ENCODE results near the gene CMSS1.

The CMSS1 gene

GRCh38 chr3:100107221-100107814 lies 289.7 kb downstream of the CMSS1 start:
- DNase-seq (ENCODE audit: low spot score), result no peak

DNA sequence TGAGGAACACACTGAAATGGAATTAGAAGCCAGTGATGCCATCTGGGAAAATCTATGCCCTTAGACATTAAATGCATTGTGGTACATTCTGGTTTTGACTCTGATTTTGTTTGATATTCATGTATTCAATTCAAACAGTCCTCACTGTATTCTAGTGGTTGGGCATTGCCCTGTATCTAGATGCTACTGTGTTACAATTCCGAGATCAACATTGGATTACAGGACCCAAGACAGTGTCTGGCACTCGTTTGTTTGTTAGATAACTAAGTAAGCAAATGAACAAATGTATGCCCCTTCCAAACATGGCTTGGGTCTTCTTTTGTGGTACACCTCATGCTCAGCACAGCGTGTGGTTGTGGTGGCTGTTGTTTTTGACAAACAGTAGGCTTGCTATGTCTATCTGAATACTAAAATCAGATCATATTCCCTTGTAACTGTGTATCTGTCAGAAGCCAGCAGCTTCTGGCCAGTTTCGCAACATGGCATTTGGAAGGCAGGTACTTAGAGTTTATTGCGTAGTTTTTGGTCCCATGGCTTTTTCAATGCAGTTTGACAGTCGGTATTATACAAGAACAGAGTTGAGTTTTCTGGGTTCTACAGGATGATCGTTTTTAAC lies 290.9 kb downstream of the CMSS1 start:
- DNase-seq (ENCODE audit: low spot score), result no peak

DNA sequence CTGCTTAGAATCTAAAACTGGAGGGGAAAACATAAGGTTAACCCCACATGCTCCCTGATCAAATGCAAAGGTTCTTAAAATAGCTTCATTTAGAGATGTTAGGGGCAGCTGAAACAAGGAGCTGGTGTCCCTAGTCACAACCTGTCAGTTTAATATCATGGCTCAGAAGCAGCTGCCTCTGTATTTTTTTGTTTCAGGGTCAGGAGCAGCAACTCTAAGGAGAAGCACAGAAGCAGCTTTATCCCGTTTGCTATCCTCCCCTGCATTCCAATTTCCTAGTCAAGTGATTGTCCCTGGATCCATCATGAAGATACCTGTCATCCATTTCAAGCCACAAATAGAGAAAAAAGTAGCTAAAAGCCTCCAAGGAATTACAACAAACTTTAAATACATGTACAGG lies 292.5 kb downstream of the CMSS1 start:
- no peak for DNase-seq (ENCODE audit: low spot score)

GRCh38 chr3:100111728-100112127 lies 294.1 kb downstream of the CMSS1 start:
- DNase-seq (ENCODE audit: low spot score), result no peak

- no peak for DNase-seq (ENCODE audit: low spot score)
Observed at GRCh38 chr3:100113723-100114412, 296.2 kb downstream of the CMSS1 start.

- DNase-seq (ENCODE audit: low spot score), result no peak
Observed at GRCh38 chr3:100114413-100115030, 296.9 kb downstream of the CMSS1 start, which contains the start of gene FILIP1L. FILIP1L (minus strand) TSS chr3:100114501.

- DNase-seq (ENCODE audit: low spot score), result no peak
Observed at GRCh38 chr3:100117093-100117492, 299.4 kb downstream of the CMSS1 start.

DNA sequence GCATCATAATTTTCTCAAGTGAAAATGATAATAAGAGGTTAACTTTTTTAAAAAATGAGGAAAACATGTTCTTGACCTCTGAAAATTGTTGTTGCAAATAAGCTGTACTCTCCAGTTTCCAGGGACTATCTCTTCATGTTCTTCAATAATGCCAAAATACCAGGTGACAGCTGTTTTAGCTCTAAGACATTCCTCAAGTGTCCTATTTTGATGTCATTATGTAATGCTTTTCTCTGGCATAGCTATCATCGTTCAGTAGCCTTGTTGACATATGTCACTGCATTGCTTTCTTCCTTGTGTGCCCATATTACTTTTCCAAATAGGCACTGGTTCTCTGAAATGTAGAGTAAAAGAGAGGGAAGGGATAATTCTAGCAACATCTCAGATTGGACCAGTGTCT lies 302.4 kb downstream of the CMSS1 start:
- no peak for DNase-seq (ENCODE audit: low spot score)

DNA sequence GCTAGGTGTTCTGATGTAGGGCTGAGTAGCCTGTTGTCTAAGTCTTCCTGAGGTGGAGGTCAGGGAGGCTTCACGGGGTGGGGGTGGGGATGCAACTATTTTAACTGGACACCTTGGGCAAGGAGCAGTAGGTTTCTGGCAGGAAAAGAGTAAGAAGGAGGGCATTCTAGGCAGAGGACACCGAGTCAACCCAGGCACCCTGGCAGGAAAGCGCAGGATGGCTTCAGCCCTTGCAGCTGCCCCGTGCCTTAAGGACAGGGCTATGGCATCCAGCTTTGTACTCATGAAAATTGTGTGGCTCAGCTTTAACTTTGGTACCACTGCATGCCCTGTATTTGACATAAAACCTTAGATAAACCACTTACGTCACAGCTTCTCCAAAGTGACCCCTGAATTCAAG lies 303.0 kb downstream of the CMSS1 start:
- DNase-seq (ENCODE audit: low spot score), result no peak

DNA sequence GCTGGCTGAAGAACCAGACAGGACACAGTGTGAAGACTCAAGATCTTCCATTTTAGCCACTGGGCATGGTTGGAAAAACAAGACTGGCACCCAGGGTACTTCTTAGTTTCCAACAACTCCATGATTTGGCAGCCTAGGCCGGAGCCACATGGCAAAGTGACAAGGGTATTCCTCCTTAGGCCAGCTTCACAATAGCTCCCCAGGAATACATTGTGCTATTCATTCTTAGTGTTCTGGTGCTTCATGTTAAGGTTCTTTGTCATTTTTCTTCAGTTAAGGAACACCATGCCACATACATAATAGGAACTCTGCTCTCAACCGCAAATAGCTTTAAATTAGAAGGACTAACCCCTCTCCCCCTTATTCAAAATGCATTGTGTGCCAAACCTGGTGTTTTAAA lies 304.7 kb downstream of the CMSS1 start:
- no peak for DNase-seq (ENCODE audit: low spot score)

DNA sequence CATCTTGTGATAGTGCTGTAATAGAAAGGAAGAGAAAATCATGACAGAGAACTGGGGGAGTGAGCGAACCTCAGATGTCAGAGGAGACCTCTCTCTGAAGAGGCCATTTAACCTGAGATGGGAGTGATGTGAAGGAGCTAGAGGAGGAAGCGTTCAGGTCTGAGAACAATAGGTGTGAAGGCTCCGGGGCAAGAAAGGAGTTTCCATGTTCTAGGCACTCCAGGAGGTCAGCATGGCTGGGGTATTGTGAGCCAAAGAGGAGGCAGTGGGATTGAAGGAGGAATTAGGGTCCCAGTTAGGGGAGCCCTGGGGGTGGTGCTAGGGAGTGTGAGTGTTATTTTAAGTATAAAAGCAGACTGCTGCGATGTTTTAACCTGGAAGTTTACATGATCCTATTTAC lies 305.4 kb downstream of the CMSS1 start:
- no peak for DNase-seq (ENCODE audit: low spot score)

DNA sequence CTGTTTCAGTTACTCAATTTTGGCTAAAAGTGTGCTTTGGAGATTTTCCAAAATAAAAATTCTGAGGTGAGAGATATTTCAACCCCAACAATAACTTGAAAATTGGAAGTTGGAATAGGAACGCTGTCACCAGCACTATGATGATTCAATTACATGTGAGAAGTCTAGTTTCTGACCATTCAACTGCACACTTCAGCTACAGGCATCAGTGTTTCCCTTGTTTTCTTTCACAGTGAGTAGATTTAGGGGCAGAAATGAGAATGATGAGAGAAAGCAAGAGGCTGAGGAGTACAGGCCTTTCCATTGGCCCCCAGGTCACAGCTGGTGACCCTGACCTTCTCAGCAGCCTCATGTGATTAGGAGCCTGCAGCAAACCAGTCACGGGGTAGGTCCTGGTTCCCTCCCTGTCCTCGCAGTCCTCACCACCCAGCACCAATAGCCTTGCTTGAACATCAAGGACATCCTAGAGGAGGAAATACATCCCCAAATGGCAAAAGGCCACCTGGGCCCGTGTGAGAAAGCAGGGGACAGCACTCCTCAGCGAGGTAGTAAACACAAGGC lies 306.6 kb downstream of the CMSS1 start:
- peak; percentile 35 for DNase-seq (ENCODE audit: low spot score)

GRCh38 chr3:100125161-100125938 lies 307.7 kb downstream of the CMSS1 start:
- no peak for DNase-seq (ENCODE audit: low spot score)

GRCh38 chr3:100127792-100128191 lies 310.1 kb downstream of the CMSS1 start:
- DNase-seq (ENCODE audit: low spot score), result no peak

- no peak for DNase-seq (ENCODE audit: low spot score)
Observed at GRCh38 chr3:100128565-100128964, 310.9 kb downstream of the CMSS1 start.

- DNase-seq (ENCODE audit: low spot score), result no peak
Observed at GRCh38 chr3:100129941-100130340, 312.3 kb downstream of the CMSS1 start.

- no peak for DNase-seq (ENCODE audit: low spot score)
Observed at GRCh38 chr3:100131241-100131640, 313.6 kb downstream of the CMSS1 start.

GRCh38 chr3:100136921-100137320 lies 319.3 kb downstream of the CMSS1 start:
- DNase-seq (ENCODE audit: low spot score), result no peak

GRCh38 chr3:100140976-100141375 lies 323.3 kb downstream of the CMSS1 start:
- DNase-seq (ENCODE audit: low spot score), result no peak

DNA sequence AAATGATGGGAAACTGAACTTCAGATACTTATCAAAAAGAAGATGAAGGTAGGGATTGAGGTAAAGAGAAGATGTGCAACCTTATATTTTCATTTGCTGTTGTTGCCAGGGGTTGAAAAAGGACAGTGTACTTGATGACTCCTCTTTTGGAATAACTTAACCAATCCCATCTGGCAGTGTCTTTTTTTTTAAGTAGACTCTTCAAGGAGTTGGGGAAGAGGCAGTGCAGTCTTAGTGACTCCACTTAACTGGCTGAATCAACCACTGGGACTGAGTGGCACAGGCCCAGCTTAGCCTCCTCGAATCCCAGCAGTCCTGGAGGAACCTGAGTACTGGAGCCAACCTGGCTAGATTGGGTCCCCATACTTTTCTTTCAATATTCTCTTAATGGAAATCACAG lies 323.9 kb downstream of the CMSS1 start:
- no peak for DNase-seq (ENCODE audit: low spot score)

DNA sequence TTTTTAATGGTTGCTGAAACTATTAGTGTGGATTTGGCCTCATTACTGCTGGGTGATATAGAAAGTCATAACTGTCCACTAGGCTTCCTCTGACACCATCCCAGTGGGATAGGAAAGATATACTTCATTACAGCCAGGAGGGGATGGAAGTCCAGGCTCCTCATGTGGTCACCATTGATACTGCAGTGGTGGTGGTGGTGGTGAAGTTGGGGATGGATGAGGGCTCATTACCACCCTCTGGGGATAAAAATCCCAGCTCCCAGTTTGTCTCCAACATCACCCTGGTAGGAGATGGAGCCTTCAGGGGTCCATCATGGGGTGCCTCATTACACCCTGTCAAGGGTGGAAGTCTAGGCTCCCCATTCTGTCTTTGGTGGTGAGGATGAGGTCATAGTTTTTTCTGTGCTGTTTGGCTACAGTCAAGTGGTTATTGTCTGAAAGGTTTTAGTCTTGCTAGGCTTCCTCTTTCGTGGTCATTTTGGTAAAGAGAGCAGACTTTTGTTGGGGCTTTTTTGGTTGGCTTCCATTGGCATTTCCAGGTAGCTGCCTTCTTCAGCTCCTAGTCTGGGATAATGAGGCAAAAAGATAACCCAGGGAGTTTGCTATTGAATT lies 326.7 kb downstream of the CMSS1 start:
- no peak for DNase-seq (ENCODE audit: low spot score)

DNA sequence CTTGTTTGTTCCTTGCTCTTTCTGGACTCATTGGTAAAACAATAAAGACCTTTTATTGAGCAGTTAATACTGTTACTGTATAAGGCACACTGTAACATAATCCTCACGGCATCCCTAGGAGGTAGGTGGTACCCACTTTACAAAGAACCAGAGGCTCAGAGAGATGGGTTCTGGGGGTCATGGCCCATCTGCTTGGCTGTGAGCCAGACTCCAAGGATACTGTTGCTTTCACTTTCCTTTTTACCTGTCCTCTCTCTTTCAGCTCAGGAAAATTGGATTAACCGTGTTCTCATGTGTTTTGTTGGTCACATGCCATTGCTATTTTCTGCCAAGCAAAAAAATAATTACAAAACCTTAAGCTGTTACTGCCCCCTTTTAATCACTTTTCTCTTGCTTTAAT lies 331.5 kb downstream of the CMSS1 start:
- DNase-seq (ENCODE audit: low spot score), result no peak
